ENCODE results near the gene EPHA4.

The EPHA4 gene

GRCh38 chr2:221485503-221485870 lies 86.6 kb downstream of the EPHA4 start:
- Histone ChIP-seq H3K27ac (ENCODE audit: poor library complexity, severe bottlenecking) (no peak overlapping the region), H3K4me3 (ENCODE audit: severe bottlenecking) (no peak overlapping the region), H3K36me3 (ENCODE audit: low read depth) (no peaks in the 10 kb centered on the region), H3K27me3 (ENCODE audit: insufficient read depth, poor library complexity, severe bottlenecking) (no peaks in the 10 kb centered on the region), H3K4me1 (ENCODE audit: insufficient read depth, poor library complexity, severe bottlenecking) (no peaks in the 10 kb centered on the region), H3K9me3 (ENCODE audit: severe bottlenecking) (no peaks in the 10 kb centered on the region)
- TF ChIP-seq CTCF (IDR thresholded peaks at IDR 0.05; ENCODE audit: poor library complexity, severe bottlenecking): no peak
- DNase-seq (ENCODE audit: low spot score) (no peak), ATAC-seq (ENCODE audit: low read depth) (no peak)

- no peaks in the 10 kb centered on the region for H3K4me1 ChIP-seq (ENCODE audit: insufficient read depth, poor library complexity, severe bottlenecking)
- DNase-seq (ENCODE audit: low spot score) (no peak), ATAC-seq (ENCODE audit: low read depth) (no peak)
- H3K36me3 ChIP-seq (ENCODE audit: low read depth): no peaks in the 10 kb centered on the region
- H3K27ac ChIP-seq (ENCODE audit: poor library complexity, severe bottlenecking): no peak overlapping the region
- TF ChIP-seq CTCF (IDR thresholded peaks at IDR 0.05; ENCODE audit: poor library complexity, severe bottlenecking): no peak
- no peaks in the 10 kb centered on the region for H3K9me3 ChIP-seq (ENCODE audit: severe bottlenecking)
- H3K27me3 ChIP-seq (ENCODE audit: insufficient read depth, poor library complexity, severe bottlenecking): no peaks in the 10 kb centered on the region
- H3K4me3 ChIP-seq (ENCODE audit: severe bottlenecking): no peak overlapping the region
Observed at GRCh38 chr2:221484761-221485502, 87.2 kb downstream of the EPHA4 start.

- Histone ChIP-seq H3K36me3 (ENCODE audit: low read depth) (no peaks in the 10 kb centered on the region), H3K27me3 (ENCODE audit: insufficient read depth, poor library complexity, severe bottlenecking) (no peaks in the 10 kb centered on the region), H3K4me1 (ENCODE audit: insufficient read depth, poor library complexity, severe bottlenecking) (no peaks in the 10 kb centered on the region), H3K9me3 (ENCODE audit: severe bottlenecking) (no peaks in the 10 kb centered on the region), H3K4me3 (ENCODE audit: severe bottlenecking) (no peak overlapping the region), H3K27ac (ENCODE audit: poor library complexity, severe bottlenecking) (no peak overlapping the region)
- ATAC-seq (ENCODE audit: low read depth) (no peak), DNase-seq (ENCODE audit: low spot score) (no peak)
- no peak for TF ChIP-seq CTCF (IDR thresholded peaks at IDR 0.05; ENCODE audit: poor library complexity, severe bottlenecking)
Observed at GRCh38 chr2:221482666-221483455, 89.2 kb downstream of the EPHA4 start.

GRCh38 chr2:221480821-221481220 lies 91.3 kb downstream of the EPHA4 start:
- H3K27ac ChIP-seq (ENCODE audit: poor library complexity, severe bottlenecking): no peak overlapping the region
- no peaks in the 10 kb centered on the region for H3K27me3 ChIP-seq (ENCODE audit: insufficient read depth, poor library complexity, severe bottlenecking)
- no peak for ATAC-seq (ENCODE audit: low read depth)

More at GRCh38 chr2:221480821-221481220, 91.3 kb downstream of the EPHA4 start:
- no peak overlapping the region for H3K4me3 ChIP-seq (ENCODE audit: severe bottlenecking)
- no peak for TF ChIP-seq CTCF (IDR thresholded peaks at IDR 0.05; ENCODE audit: poor library complexity, severe bottlenecking)
- no peaks in the 10 kb centered on the region for H3K36me3 ChIP-seq (ENCODE audit: low read depth)
- DNase-seq (ENCODE audit: low spot score): no peak
- H3K9me3 ChIP-seq (ENCODE audit: severe bottlenecking): no peaks in the 10 kb centered on the region
- H3K4me1 ChIP-seq (ENCODE audit: insufficient read depth, poor library complexity, severe bottlenecking): no peaks in the 10 kb centered on the region

Data from RWPE2 (cell line).